ENCODE measurements around the gene FXYD5. TPM values are rescaled to one million over a fixed set of nuclear protein-coding genes. Genes with fewer than 3 reads are reported as not detected.

FXYD5 gene
- total RNA-seq, 1 experiment from 2014 or later = 100 TPM

- Histone ChIP-seq H3K9ac (ENCODE audit: extremely low read depth, insufficient read length, low read length) (no peak overlapping the region), H2BK12ac (ENCODE audit: insufficient read length, low read depth, low read length) (peak overlapping the region; percentile 70), H2AFZ (ENCODE audit: low read length) (no peak overlapping the region), H3K4me1 (ENCODE audit: insufficient read depth, low read length) (peaks cover 12% of the 10 kb centered on the region), H3K27me3 (ENCODE audit: insufficient read depth, low read length) (no peaks in the 10 kb centered on the region), H4K91ac (ENCODE audit: insufficient read length, low read depth, low read length) (no peak overlapping the region), H3K23me2 (ENCODE audit: insufficient read length, low read depth, low read length, poor library complexity, severe bottlenecking) (no peaks in the 10 kb centered on the region), H2BK5ac (ENCODE audit: insufficient read length, low read length) (no peak overlapping the region), H4K5ac (ENCODE audit: insufficient read length, low read depth, low read length) (no peak overlapping the region), H3K4ac (ENCODE audit: low read depth, low read length) (no peak overlapping the region), H2AK5ac (ENCODE audit: insufficient read length, low read length) (no peak overlapping the region), H3K79me2 (ENCODE audit: insufficient read depth, low read length) (no peaks in the 10 kb centered on the region), H3K9me3 (ENCODE audit: control insufficient read depth, low read depth, low read length) (no peaks in the 10 kb centered on the region), H3K4me2 (ENCODE audit: insufficient read depth, insufficient read length, low read length) (no peak overlapping the region), H3K23ac (ENCODE audit: insufficient read length, low read depth, low read length) (no peak overlapping the region), H4K8ac (replicated peaks; ENCODE audit: insufficient read length, low read depth, low read length) (no peak overlapping the region), H3K56ac (ENCODE audit: insufficient read length, low read depth, low read length) (no peak overlapping the region), H2BK15ac (ENCODE audit: low read depth, low read length) (no peak overlapping the region), H2BK20ac (ENCODE audit: low read depth, low read length, poor library complexity, severe bottlenecking) (no peak overlapping the region), H3T11ph (ENCODE audit: low read length) (no peak overlapping the region), H3K18ac (ENCODE audit: insufficient read length, low read depth, low read length) (peak overlapping the region; percentile 28), H3K79me1 (ENCODE audit: insufficient read depth, low read depth, low read length, poor library complexity, severe bottlenecking) (no peaks in the 10 kb centered on the region), H3K27ac (ENCODE audit: insufficient read length, low read depth, low read length) (peak overlapping the region; percentile 2), H2BK120ac (ENCODE audit: low read depth, low read length, poor library complexity, severe bottlenecking) (no peak overlapping the region), H4K20me1 (ENCODE audit: control insufficient read depth, insufficient read depth, insufficient read length) (no peaks in the 10 kb centered on the region), H3K14ac (ENCODE audit: insufficient read depth, low read length) (peak overlapping the region; percentile 62; the same call in 1 of the 2 replicates)
- Mint-ChIP-seq H3K4me1 (peaks cover 46 to 52% of the 10 kb centered on the region in 2 experiments), H3K4me3 (no peak overlapping the region), H3K36me3 (ENCODE audit: insufficient read depth in 1 of 3, low read depth in 3 of 3) (no peaks in the 10 kb centered on the region; a peak in 1 of 7 replicates), H3K27ac (peak overlapping the region; percentile 36 to 63 (median 54)), H3K27me3 (ENCODE audit: low read depth) (no peaks in the 10 kb centered on the region; the same call in 1 of the 2 replicates), H3K9me3 (no peaks in the 10 kb centered on the region; a peak in 3 of 5 replicates)
- WGBS (ENCODE audit: extremely low coverage, insufficient read length, low lambda C conversion rate) = no CpG with 5 or more reads among the region's 6 CpGs
- DNase-seq = no peak
- no peak for TF ChIP-seq CTCF (conservative IDR thresholded peaks at IDR 0.05)
These were observed 51.3 kb downstream of the FXYD5 start for GRCh38 chr19:35205733-35206323.
